GM19023 (cell line): Measurements from ENCODE around the gene BATF3.
"Not testable (repeated sequence)": the region's sequence is repeated elsewhere in the genome, so short reads cannot be mapped to it uniquely, and the experiment has no call there.

ENCODE experiments used
- ATAC-seq: cut with Tn5 transposase; IDR thresholded peaks from one replicate; pipeline ENCODE4 v1.9.1; 2021; ENCODE audit warnings: mild to moderate bottlenecking, moderate library complexity; ENCODE audit not compliant: unreplicated experiment

Gene BATF3, protein sequence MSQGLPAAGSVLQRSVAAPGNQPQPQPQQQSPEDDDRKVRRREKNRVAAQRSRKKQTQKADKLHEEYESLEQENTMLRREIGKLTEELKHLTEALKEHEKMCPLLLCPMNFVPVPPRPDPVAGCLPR

DNA sequence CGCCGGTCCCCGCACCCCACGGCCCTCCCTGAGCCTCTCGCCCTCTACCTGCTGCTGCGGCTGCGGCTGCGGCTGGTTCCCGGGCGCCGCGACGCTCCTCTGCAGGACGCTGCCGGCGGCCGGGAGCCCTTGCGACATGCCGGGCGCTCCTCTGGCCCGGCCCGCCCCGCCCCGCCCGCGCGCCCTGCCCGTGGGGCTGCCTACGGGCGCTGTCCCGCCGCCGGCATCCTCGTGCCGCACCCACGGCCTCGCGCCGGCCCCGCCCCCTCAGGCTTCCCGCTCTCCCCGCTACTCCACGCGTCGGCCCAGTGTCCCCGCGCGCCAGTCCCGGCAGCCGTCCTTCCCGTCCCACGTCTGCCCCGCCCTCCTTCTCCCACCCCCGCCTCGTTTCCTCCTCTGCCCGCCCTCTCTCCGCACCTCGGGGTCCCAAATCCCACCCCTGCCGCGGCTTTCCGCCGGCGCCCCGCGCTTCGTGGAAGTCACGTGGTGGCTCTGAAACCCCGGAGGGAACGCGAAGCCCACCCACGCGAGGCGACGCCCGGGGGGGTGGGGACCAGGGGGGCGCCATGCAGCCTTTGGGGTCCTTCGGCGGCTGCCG is at the start of gene BATF3:
TSS of gene BATF3 (minus strand) at position 216 of the 598 bp plus-strand sequence. CDS start at position 138, 78 bp downstream.
- peak; percentile 20 for ATAC-seq

DNA sequence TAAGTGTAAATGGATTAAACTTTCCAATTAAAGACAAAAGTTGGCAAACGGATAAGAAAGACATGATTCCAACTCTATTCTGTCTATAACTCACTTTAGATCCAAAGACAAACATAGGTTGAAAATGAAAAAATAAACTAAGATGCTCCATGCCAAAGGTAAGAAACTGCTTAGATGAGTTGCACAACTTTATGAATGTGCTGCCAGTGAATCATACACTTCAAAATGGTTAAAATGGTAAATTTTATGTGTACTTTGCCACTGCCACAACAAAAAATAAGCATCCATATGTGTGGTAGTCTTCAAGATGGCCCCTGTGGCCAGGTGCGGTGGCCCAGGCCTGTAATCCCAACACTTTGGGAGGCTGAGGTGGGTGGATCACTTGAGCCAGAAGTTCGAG is 46.9 kb upstream of the BATF3 start:
- ATAC-seq: no peak

DNA sequence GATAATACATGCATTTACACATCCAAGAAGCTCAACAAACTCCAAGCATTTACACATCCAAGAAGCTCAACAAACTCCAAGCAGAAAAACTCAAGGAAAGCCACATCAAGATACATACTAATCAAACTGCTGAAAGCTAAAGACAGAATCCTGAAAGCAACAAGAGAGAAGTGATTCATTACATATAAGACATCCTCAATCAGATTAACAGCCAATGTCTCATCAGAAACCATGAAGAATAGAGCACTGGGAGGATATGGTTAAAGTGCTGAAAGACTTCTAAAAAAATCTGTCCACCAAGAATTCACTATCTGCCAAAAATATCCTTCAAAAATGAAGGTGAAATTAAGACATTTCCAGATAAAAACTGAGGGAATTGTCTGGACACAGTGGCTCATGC is 45.7 kb upstream of the BATF3 start:
- no peak for ATAC-seq

GRCh38 chr1:212743901-212744475 is 44.3 kb upstream of the BATF3 start:
- no peak for ATAC-seq

DNA sequence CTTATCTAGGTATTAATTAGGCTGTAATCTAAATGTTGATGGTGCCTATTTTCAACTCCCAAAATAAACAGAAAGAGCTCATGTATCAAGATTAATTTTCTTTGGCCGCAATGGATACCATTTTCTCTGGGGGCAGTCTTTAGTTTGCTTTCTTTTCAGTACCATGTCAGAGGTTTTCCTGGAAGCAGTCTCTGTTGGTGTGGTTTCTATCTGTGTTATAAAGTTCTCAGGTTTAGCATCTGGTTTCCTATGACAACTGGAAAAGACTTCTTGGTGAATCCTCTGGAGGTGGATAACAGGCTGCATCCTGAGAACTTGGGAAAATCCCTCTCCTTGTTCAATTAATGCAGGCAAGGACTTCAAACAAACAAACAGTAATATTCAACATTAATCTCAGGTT is 38.7 kb upstream of the BATF3 start:
- ATAC-seq: no peak

DNA sequence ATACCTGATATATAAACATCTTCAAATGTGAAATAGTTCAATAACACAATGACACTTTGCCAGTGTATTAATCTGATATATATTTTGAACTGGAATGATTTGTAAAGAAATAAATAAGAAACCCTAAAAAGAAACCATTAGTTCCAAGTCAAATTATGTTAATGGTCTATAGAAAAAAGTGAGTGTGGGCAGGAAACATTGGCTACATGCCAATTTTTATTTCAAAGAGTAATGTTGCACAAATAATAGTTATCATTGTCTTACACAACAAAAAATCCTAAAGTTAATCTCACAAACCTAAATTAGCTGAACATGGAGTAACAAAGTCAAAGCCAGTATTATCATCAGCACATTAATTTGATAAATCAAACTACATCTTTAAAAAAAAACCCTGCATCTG is 37.9 kb upstream of the BATF3 start:
- ATAC-seq: no peak

- no peak for ATAC-seq
Measured at GRCh38 chr1:212733109-212733508, 33.5 kb upstream of the BATF3 start.

GRCh38 chr1:212731630-212732029 is 32.0 kb upstream of the BATF3 start:
- ATAC-seq: no peak

- ATAC-seq: no peak
Measured at GRCh38 chr1:212728606-212729005, 29.0 kb upstream of the BATF3 start.

DNA sequence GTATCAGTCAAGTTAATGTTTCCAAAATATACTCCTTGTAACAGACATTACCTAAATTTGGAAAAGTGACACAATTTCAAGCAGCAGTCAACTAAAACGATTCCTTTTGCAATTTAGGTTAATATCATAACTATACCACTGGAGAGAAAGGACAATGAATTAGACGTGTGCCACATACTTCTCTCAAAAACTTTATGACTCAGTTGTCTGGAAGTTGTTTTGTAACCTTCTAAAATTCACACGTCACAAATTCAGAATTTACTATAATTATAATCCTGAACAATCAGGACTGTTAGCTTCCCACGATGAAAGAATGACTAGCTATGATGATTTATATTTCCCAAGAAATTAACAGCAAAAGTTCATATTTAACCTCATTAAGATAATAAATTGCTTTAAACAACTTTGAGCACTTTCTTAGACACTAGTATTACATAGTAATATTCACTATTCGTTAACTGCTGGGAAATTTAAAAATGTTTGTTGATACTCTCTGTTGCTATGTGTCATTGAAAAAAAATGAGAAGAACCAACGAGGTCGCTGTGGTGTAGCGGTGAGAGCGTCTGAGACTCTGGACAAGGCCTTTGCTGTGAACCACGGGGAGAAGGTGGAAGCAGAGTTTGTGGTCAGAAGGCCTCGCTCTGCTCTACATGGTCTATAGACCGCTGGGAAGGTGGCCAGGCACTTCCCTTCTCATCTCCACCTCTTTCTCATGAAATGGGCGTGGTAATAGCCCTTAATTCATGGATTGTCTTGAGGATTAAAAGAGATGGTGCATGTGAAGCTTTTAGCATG is 27.9 kb upstream of the BATF3 start:
- ATAC-seq: no peak

DNA sequence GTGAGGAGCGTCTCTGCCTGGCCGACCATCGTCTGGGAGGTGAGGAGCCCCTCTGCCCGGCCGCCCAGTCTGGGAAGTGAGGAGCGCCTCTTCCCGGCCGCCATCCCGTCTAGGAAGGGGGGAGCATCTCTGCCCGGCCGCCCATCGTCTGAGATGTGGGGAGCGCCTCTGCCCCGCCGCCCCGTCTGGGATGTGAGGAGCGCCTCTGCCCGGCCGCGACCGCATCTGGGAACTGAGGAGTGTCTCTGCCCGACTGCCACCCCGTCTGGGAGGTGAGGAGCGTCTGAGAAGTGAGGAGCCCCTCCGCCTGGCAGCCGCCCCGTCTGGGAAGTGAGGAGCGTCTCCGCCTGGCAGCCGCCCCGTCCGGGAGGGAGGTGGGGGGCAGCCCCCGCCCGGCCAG is 25.0 kb upstream of the BATF3 start:
- not testable (repeated sequence) for ATAC-seq

DNA sequence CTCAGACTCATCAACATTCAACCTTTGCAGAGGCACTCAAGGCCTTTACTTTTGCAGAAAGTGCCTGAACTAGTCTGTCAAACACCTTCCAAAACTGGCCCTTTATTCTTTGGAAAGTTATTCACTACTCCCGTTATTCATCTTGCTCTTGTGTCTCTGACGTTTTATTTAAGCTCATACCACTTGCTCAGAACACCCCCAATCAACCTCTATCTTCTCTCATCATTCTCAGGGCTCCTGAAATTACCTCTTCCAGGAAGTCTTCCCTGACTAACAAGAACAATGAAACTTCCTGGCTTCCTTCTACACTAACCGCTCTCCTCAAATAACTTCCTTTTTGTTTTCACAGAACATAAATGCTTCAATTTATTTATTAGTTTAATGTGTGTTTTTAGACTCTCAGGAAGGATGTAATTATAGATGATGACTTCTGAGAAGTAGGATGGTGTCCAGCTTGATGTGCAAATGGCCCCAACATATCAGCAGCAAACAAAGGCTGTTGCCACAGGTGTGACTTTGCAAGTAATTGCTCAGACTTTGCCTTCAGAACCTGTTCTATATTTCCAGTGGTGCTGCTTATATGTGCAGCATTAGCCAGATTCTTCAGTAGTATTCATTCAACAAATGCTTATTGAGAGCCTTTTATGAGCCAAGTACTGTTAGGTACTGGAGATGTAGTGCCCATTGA is 22.8 kb upstream of the BATF3 start:
- ATAC-seq: no peak

DNA sequence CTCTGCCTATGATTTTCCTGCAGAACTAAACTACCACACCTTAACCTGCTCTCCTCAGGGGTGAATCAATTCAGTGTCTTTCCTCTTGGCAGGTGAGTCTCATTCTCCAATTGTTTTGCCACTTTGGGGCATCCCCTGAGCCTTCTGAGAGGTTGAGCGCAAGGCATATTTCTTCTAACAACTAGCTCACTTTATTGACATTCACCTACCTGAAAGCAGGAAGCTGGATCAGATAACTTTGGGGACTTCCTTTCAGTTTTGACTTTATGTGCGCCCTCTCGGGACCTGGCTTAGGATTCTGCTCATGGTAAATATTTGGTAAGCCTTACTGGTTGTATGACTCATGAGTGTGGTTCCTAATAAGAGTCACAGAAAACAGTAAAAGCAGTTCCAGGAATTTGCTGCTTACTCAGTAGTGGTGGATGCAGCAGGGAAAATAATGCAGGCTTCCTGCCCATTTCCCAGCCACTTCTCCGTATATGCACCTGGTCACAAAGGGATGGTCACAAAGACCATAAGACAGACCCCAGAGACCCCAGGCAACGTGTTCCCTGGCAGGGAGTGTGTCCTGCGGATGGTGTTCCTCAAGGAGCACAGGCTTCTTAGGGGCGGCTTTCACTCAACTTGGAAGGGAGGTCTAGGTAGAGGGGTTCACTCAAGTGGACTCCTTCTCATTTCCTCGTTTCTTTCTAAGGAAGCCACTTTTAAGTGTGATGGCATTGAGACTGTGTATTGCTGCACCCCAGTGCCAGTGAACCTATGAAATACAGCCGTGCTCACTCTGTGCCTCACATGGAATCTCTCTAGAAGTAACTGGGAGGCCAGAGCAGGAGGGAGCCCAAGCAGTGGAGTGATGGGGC is 22.0 kb upstream of the BATF3 start:
- ATAC-seq: no peak

DNA sequence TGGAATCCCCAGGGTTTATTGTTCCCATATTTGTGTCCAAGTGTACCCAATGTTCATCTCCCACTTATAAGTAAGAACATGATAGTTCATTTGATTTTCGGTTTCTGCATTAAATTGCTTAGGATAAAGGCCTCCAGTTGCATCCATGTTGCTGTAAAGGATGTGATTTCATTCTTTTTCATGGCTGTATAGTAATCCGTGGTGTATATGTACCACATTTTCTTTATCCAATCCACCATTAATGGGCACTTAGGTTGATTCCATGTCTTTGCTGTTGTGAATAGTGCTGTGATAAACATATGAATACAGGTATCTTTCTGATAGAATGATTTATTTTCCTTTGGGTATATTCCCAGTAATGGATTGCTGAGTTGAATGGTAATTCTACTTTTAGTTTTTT is 20.0 kb upstream of the BATF3 start:
- ATAC-seq: no peak

- ATAC-seq: no peak
Measured at GRCh38 chr1:212718499-212718898, 18.9 kb upstream of the BATF3 start.

DNA sequence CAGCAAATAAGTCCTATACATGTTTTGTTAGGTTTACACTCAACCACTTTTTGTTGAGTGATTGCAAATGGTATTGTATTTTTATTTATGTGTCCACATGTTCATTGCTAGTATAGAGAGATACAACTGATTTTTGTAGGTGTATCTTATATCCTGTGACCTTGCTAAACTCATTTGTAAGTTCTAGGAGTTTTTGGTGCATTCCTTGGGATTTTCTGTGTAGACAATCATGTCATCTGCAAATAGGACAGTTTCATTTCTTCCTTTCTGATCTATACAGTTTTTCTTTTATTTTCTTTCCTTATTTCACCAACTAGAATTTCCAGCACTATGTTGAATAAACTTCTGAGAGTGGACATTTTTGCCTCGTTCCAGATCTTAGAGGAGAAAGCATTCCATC is 16.5 kb upstream of the BATF3 start:
- no peak for ATAC-seq

DNA sequence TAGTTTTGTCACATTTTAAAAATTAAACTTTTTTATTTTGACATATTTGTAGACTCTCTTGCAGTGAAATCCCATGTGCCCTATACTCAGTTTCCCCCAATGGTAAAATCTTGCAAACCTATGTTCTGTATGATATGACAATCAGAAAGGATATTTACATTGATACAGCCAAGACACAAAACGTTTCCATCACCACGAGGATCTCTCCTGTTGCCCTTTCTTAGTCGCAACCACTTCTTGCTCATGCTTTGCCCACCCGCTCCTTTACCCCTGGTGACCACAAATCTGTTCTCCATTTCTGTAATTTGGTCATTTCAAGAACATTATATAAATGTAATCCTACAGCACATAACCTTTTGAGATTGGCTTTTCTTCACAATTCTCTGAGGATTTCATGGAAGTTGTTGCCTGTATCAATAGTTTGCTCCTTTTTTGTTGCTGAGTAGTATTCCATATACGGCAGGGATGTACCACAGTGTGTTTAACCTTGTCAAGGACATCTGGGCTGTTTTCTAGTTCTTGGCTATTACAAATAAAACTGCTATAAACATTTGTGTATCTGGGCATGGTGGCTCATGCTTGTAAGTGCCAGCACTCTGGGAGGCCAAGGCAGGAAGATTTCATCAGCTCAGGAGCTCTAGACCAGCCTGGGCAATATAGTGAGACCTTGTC is 14.0 kb upstream of the BATF3 start:
- ATAC-seq: no peak

- no peak for ATAC-seq
Measured at GRCh38 chr1:212712451-212713303, 13.0 kb upstream of the BATF3 start.

DNA sequence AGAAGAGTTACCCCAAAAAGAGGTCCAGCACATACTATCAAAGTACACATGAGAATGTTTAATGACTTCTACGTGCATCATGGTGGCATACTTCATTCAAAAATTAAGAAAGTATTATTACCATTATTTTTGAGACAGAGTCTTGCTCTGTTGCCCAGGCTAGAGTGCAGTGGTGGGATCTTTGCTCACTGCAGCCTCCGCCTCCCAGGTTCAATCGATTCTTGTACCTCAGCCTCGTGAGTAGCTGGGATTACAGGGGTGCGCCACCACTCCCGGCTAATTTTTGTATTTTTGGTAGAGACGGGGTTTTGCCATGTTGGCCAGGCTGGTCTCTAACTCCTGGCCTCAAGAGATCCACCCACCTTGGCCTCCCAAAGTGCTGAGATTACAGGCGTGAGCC is 12.3 kb upstream of the BATF3 start:
- ATAC-seq: not testable (repeated sequence)
